LNCaP clone FGC (cell line): ENCODE measurements around the gene CYP4F11.
"Not testable (repeated sequence)": the region's sequence is repeated elsewhere in the genome, so short reads cannot be mapped to it uniquely, and the experiment has no call there.

Experiments
- DNase-seq: peaks from one replicate; pipeline ENCODE4 v3.0.0-alpha.2; 2011; ENCODE audit warnings: low read depth
- H3K4me3 ChIP-seq: 2 replicates; pipeline ENCODE4 v1.5.1; 2011; ENCODE audit warnings: mild to moderate bottlenecking, low read depth, low read length, control low read depth
- CTCF ChIP-seq: IDR thresholded peaks from 2 replicates; pipeline ENCODE4 v1.5.1; 2012; ENCODE audit warnings: mild to moderate bottlenecking; ENCODE audit not compliant: control insufficient read depth, insufficient read depth; ENCODE audit errors: extremely low read depth

Gene CYP4F11

GRCh38 chr19:15934332-15935078 is at the start of gene CYP4F11:
Gene CYP4F11, minus strand, starts transcription at chr19:15934529. Its CDS starts 121 bp downstream, at chr19:15934408.
- no peak for TF ChIP-seq CTCF
- peak; percentile 83 for DNase-seq
- 0 out of 2 replicates have a peak within 1 kb of the TSS, but pooled peaks have one; percentile 1 for H3K4me3 ChIP-seq

- no peak for TF ChIP-seq CTCF
- H3K4me3 ChIP-seq, result no peak overlapping the region
- DNase-seq, result no peak
Measured at GRCh38 chr19:15979293-15979692, 45.0 kb upstream of the CYP4F11 start.

GRCh38 chr19:15977690-15978089 is 43.4 kb upstream of the CYP4F11 start:
- no peak for TF ChIP-seq CTCF
- H3K4me3 ChIP-seq, result no peak overlapping the region
- DNase-seq, result no peak

GRCh38 chr19:15976836-15977689 is 42.7 kb upstream of the CYP4F11 start:
- TF ChIP-seq CTCF, result no peak
- no peak for DNase-seq
- H3K4me3 ChIP-seq, result no peak overlapping the region

GRCh38 chr19:15974856-15975255 is 40.5 kb upstream of the CYP4F11 start:
- no peak for DNase-seq
- no peak for TF ChIP-seq CTCF

GRCh38 chr19:15972043-15972442 is 37.7 kb upstream of the CYP4F11 start:
- H3K4me3 ChIP-seq, DNase-seq: not testable (repeated sequence)

More at GRCh38 chr19:15974856-15975255, 40.5 kb upstream of the CYP4F11 start:
- H3K4me3 ChIP-seq, result no peak overlapping the region

GRCh38 chr19:15971224-15971780 is 37.0 kb upstream of the CYP4F11 start:
- DNase-seq, result no peak
- TF ChIP-seq CTCF, result peak; percentile 40

More at GRCh38 chr19:15971224-15971780, 37.0 kb upstream of the CYP4F11 start:
- H3K4me3 ChIP-seq, result no peak overlapping the region
